Endothelial cell of umbilical vein (primary cell): ENCODE measurements around the gene LSM7. TPM values are rescaled to one million over a fixed set of nuclear protein-coding genes. Genes with fewer than 3 reads are reported as not detected.

Source experiments
- BruUV-seq: library from RNA; stranded (reverse); fragments of 400-500 nt; replicated peaks from 2 replicates; lab custom pipeline; 2021; lab: Mats Ljungman, UMichigan
- CTCF ChIA-PET: fragments of 300-600, 350-600 bp; sonication (Branson Sonifier 250); formaldehyde crosslinking; loops from one replicate; lab custom pipeline; 2021; ENCODE audit warnings: antibody characterized with exemption, inconsistent platforms; lab: Charles Lee
- POLR2A ChIA-PET: fragments of 300-600, 350-600 bp; sonication (Branson Sonifier 250); formaldehyde crosslinking; loops from one replicate; lab custom pipeline; 2021; ENCODE audit warnings: antibody characterized with exemption, inconsistent platforms; lab: Charles Lee
- DNase-seq: peaks from one replicate; pipeline ENCODE4 v3.0.0-alpha.2; 2011; ENCODE audit warnings: low read depth, low spot score
- FAIRE-seq: peaks from 2 replicates; lab custom pipeline; 2011; peaks lifted over from hg19 to GRCh38; lab: Jason Lieb, UNC
- H2AFZ ChIP-seq: 2 replicates; pipeline ENCODE4 v1.6.0; 2012; ENCODE audit warnings: low read depth, low read length, control low read depth, inconsistent platforms
- H3K27ac ChIP-seq: 2 replicates; pipeline ENCODE4 v1.5.1; 2011; ENCODE audit warnings: low read depth, mild to moderate bottlenecking, control low read depth, low read length, moderate library complexity; ENCODE audit not compliant: insufficient read depth
- H3K27me3 ChIP-seq, 2 experiments: 2 replicates each; pipeline versions ENCODE4 v1.6.0 to v1.6.1; 2011; ENCODE audit warnings: low read length in 2 of 2, mixed read lengths in 1 of 2; ENCODE audit not compliant: control insufficient read depth in 2 of 2, insufficient read depth in 2 of 2
- H3K36me3 ChIP-seq, 2 experiments: 2 replicates in 1 of 2; 3 replicates in 1 of 2; pipeline ENCODE4 v1.5.1; 2011; ENCODE audit warnings: low read length in 2 of 2, mild to moderate bottlenecking in 1 of 2, moderate library complexity in 1 of 2; ENCODE audit not compliant: control insufficient read depth in 2 of 2, insufficient read depth in 2 of 2; ENCODE audit errors: extremely low read depth in 1 of 2
- H3K4me1 ChIP-seq: 3 replicates; pipeline ENCODE4 v1.5.1; 2011; ENCODE audit warnings: mild to moderate bottlenecking, low read length; ENCODE audit not compliant: control insufficient read depth, insufficient read depth; ENCODE audit errors: extremely low read depth
- H3K4me2 ChIP-seq: 2 replicates; pipeline ENCODE4 v1.6.1; 2011; ENCODE audit warnings: low read length, control low read depth, mixed read lengths; ENCODE audit not compliant: insufficient read depth
- H3K4me3 ChIP-seq, 3 experiments: fragments of 200-600 bp in 1 of 3; sonication (generic), shearing (Covaris generic) in 1 of 3; replicated peaks in 1 of 3; 2 replicates each; pipeline ENCODE4 v1.5.1; 2011 to 2016; ENCODE audit warnings: control low read depth in 3 of 3, low read length in 3 of 3, mild to moderate bottlenecking in 2 of 3, inconsistent platforms in 1 of 3, low read depth in 1 of 3, moderate library complexity in 1 of 3; ENCODE audit not compliant: insufficient read depth in 1 of 3
- H3K79me2 ChIP-seq: 2 replicates; pipeline ENCODE4 v1.6.0; 2012; ENCODE audit warnings: low read length, inconsistent platforms; ENCODE audit not compliant: control insufficient read depth, insufficient read depth
- H3K9ac ChIP-seq: replicated peaks from 2 replicates; pipeline ENCODE3; 2011; ENCODE audit warnings: low read length, control low read depth; ENCODE audit not compliant: insufficient read depth; ENCODE audit errors: extremely low read depth
- H3K9me1 ChIP-seq: replicated peaks from 3 replicates; pipeline ENCODE4 v1.6.0; 2011; ENCODE audit warnings: mild to moderate bottlenecking, low read length; ENCODE audit not compliant: control insufficient read depth, insufficient read depth; ENCODE audit errors: extremely low read depth
- H3K9me3 ChIP-seq: replicated peaks from 2 replicates; pipeline ENCODE4 v1.5.1; 2012; ENCODE audit warnings: low read length, inconsistent platforms; ENCODE audit not compliant: control insufficient read depth, insufficient read depth
- H4K20me1 ChIP-seq: replicated peaks from 2 replicates; pipeline ENCODE3; 2011; ENCODE audit warnings: mild to moderate bottlenecking, low read length; ENCODE audit not compliant: control insufficient read depth, insufficient read depth; ENCODE audit errors: extremely low read depth
- EZH2 ChIP-seq: IDR thresholded peaks from 2 replicates; pipeline ENCODE4 v1.6.1; 2012; ENCODE audit warnings: borderline replicate concordance, low read depth, mild to moderate bottlenecking, moderate library complexity, low read length, inconsistent platforms; ENCODE audit not compliant: severe bottlenecking
- FOS ChIP-seq: IDR thresholded peaks from 2 replicates; pipeline ENCODE4 v1.6.1; 2011; ENCODE audit warnings: mild to moderate bottlenecking, low read length, moderate library complexity, borderline replicate concordance; ENCODE audit not compliant: insufficient read depth
- GATA2 ChIP-seq: IDR thresholded peaks from 2 replicates; pipeline ENCODE4 v1.7.0; 2011; ENCODE audit warnings: low read depth, mild to moderate bottlenecking, moderate library complexity, mixed read lengths, low read length; ENCODE audit not compliant: insufficient read length, insufficient read depth
- JUN ChIP-seq: IDR thresholded peaks from 2 replicates; pipeline ENCODE4 v1.6.1; 2011; ENCODE audit warnings: borderline replicate concordance, low read depth; ENCODE audit not compliant: insufficient read length, insufficient read depth
- MYC ChIP-seq: IDR thresholded peaks from one replicate; pipeline ENCODE4 v1.6.1; 2011; ENCODE audit warnings: mild to moderate bottlenecking, low read depth, low read length
- POLR2A ChIP-seq: IDR thresholded peaks from 2 replicates; pipeline ENCODE4 v1.6.1; 2012; ENCODE audit warnings: low read depth, mild to moderate bottlenecking, control low read depth, low read length
- POLR2AphosphoS5 ChIP-seq: IDR thresholded peaks from 2 replicates; pipeline ENCODE4 v1.6.1; 2012; ENCODE audit warnings: low read depth, mild to moderate bottlenecking, control low read depth, low read length, moderate library complexity; ENCODE audit not compliant: insufficient read depth
- dilution Hi-C: fragments of 300-500 bp; cut with MboI; formaldehyde crosslinking; loops from one replicate; pipeline ENCODE4 v1.15.0; 2019; ENCODE audit warnings: low sequenced_read_pairs; ENCODE audit not compliant: extremely low pct_ligation_motif_present
- intact Hi-C: fragments of 100-400 bp; cut with micrococcal nuclease; formaldehyde crosslinking; loops from one replicate; pipeline ENCODE4 v1.10.0; 2022
- polyA plus RNA-seq, 4 experiments: library from polyadenylated mRNA; depleted of rRNA in 3 of 4; stranded (reverse) in 3 of 4; unstranded in 1 of 4; fragments of >200 nt; gene quantifications; 2 replicates each; pipeline versions ENCODE4 v1.2.1 to v1.2.3, GENCODE V29; 2011 to 2012; ENCODE audit warnings: missing spikeins in 1 of 4
- total RNA-seq: library from RNA; stranded (reverse); gene quantifications from 2 replicates; pipeline ENCODE4 v1.2.3, GENCODE V29; 2021
- TF ChIP-seq, protein P1 (sequence below), 2 donors: IDR thresholded peaks; 1 replicate in 1 of 2; 2 replicates in 1 of 2; pipeline ENCODE4 v1.5.1; 2011; ENCODE audit warnings: low read length in 2 of 2, mild to moderate bottlenecking in 2 of 2, moderate library complexity in 2 of 2, control low read depth in 1 of 2, inconsistent platforms in 1 of 2, low read depth in 1 of 2; ENCODE audit not compliant: insufficient read depth in 1 of 2; ENCODE audit errors: extremely low read depth in 1 of 2
- TF ChIP-seq, protein P2 (sequence below): IDR thresholded peaks from 2 replicates; pipeline ENCODE4 v1.6.1; 2011; ENCODE audit not compliant: insufficient read depth, insufficient read length

LSM7 gene
- total and polyA plus RNA-seq, 2 donors (not counting 3 experiments of a cell fraction or from before 2014, with no cell fraction given) = 124 to 673 TPM

DNA sequence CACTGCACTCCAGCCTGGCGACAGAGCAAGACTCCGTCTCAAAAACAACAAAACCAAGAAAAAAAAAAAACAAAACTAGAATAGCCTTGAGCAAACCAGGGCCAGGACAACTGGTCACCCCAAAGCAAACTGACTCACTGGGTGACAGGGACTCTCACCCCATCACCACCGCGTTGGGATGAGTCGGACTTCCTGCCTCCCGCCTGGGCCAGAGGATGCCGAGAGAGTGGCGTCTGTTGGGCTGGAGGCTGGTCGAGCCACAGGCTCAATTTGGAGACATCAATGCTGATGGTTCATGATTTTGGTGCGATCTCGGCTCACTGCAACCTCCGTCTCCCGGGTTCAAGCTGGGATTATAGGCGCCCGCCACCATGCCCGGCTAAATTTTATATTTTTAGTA lies 43.3 kb upstream of the LSM7 start:
- FAIRE-seq = no peak
- H3K36me3 ChIP-seq = no peaks in the 10 kb centered on the region
- H3K9me1 ChIP-seq = no peaks in the 10 kb centered on the region
- BruUV-seq = no TSS peak
- no peaks in the 10 kb centered on the region for H3K4me1 ChIP-seq
- POLR2A ChIA-PET = no interaction called here
- TF ChIP-seq, protein P1, sequence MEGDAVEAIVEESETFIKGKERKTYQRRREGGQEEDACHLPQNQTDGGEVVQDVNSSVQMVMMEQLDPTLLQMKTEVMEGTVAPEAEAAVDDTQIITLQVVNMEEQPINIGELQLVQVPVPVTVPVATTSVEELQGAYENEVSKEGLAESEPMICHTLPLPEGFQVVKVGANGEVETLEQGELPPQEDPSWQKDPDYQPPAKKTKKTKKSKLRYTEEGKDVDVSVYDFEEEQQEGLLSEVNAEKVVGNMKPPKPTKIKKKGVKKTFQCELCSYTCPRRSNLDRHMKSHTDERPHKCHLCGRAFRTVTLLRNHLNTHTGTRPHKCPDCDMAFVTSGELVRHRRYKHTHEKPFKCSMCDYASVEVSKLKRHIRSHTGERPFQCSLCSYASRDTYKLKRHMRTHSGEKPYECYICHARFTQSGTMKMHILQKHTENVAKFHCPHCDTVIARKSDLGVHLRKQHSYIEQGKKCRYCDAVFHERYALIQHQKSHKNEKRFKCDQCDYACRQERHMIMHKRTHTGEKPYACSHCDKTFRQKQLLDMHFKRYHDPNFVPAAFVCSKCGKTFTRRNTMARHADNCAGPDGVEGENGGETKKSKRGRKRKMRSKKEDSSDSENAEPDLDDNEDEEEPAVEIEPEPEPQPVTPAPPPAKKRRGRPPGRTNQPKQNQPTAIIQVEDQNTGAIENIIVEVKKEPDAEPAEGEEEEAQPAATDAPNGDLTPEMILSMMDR (IDR thresholded peaks at IDR 0.05; ENCODE audit: extremely low read depth in 1 of 2, insufficient read depth in 1 of 2, low read depth in 1 of 2, low read length in 2 of 2) = no peak
- TF ChIP-seq JUN (no peak), MYC (no peak), EZH2 (no peak), POLR2A (no peak), POLR2AphosphoS5 (no peak), FOS (no peak), GATA2 (no peak)
- TF ChIP-seq, protein P2, sequence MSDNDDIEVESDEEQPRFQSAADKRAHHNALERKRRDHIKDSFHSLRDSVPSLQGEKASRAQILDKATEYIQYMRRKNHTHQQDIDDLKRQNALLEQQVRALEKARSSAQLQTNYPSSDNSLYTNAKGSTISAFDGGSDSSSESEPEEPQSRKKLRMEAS = no peak
- no peak overlapping the region for H2AFZ ChIP-seq
- no peaks in the 10 kb centered on the region for H3K9me3 ChIP-seq
- dilution Hi-C loops = no loop called here
- no peak overlapping the region for H3K4me2 ChIP-seq
- CTCF ChIA-PET = interaction anchor here (1.1 to 1.2 kb wide), 2 partner anchors 12 to 44 kb away, joined by 3 to 5 read pairs; no protein-coding TSS in a partner anchor
- H3K27ac ChIP-seq = no peak overlapping the region
- intact Hi-C loops = no loop called here
- H3K4me3 ChIP-seq = no peak overlapping the region
- H3K27me3 ChIP-seq = peaks cover 0 to 2% of the 10 kb centered on the region in 2 experiments
- no peaks in the 10 kb centered on the region for H4K20me1 ChIP-seq
- no peaks in the 10 kb centered on the region for H3K79me2 ChIP-seq
- no peak overlapping the region for H3K9ac ChIP-seq
- DNase-seq = no peak
